ENCODE results near the gene L3MBTL4. TPM values are rescaled to one million over a fixed set of nuclear protein-coding genes. Genes with fewer than 3 reads are reported as not detected.

L3MBTL4 gene
- total RNA-seq, 2 experiments from 2014 or later: 0.19 to 0.47 TPM

GRCh38 chr18:6341709-6342108 lies 73.0 kb downstream of the L3MBTL4 start:
- no peak for ATAC-seq (ENCODE audit: poor library complexity)
- H3K9me3 Mint-ChIP-seq: peaks cover 12% of the 10 kb centered on the region
- no peaks in the 10 kb centered on the region for H3K27me3 Mint-ChIP-seq
- CTCF ChIA-PET: no interaction called here
- no peaks in the 10 kb centered on the region for H3K4me1 Mint-ChIP-seq (ENCODE audit: low read depth)
- no peaks in the 10 kb centered on the region for H3K36me3 Mint-ChIP-seq (ENCODE audit: low read depth)
- no peak overlapping the region for H3K27ac ChIP-seq (ENCODE audit: low read depth in 1 of 2, low read length in 2 of 2)
- H3K27me3 ChIP-seq (ENCODE audit: control insufficient read depth in 1 of 2, insufficient read depth in 2 of 2, low read length in 2 of 2): no peaks in the 10 kb centered on the region
- H3K4me3 ChIP-seq (ENCODE audit: low read length): no peak overlapping the region
- intact Hi-C loops (cut with DNase I, micrococcal nuclease): no loop called here
- no peaks in the 10 kb centered on the region for H3K4me1 ChIP-seq (ENCODE audit: insufficient read depth, low read length)
- no peak for TF ChIP-seq CTCF (IDR thresholded peaks at IDR 0.05)
- no peaks in the 10 kb centered on the region for H3K36me3 ChIP-seq (ENCODE audit: insufficient read depth, low read length)
- POLR2A ChIA-PET: no interaction called here
- H3K27ac Mint-ChIP-seq: no peak overlapping the region
- H3K4me3 Mint-ChIP-seq: no peak overlapping the region
- peaks cover 11 to 18% of the 10 kb centered on the region in 2 experiments for H3K9me3 ChIP-seq (ENCODE audit: control insufficient read depth in 1 of 2, insufficient read depth in 1 of 2, low read length in 2 of 2)
- no peak for DNase-seq

DNA sequence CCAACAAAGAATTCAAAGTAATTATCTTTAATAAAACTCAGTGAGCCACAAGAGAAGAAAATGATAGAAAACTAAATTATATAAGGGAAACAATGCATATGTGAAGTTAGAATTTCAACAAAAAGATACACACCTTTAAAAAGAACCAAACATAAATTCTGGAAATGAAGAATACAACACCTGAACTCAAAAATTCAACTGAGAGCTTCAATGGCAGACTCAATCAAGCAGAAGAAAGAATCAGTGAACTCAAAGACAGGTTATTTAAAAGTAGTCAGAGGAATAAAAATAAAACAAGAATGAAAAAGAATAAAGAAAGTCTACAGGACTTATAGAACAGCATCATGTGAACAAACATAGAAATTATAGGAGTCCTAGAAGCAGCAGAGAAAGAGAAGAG lies 73.4 kb downstream of the L3MBTL4 start:
- Mint-ChIP-seq H3K27ac (no peak overlapping the region), H3K4me3 (no peak overlapping the region), H3K36me3 (ENCODE audit: low read depth) (no peaks in the 10 kb centered on the region), H3K9me3 (peaks cover 12% of the 10 kb centered on the region), H3K27me3 (no peaks in the 10 kb centered on the region), H3K4me1 (ENCODE audit: low read depth) (no peaks in the 10 kb centered on the region)
- no peaks in the 10 kb centered on the region for H3K27me3 ChIP-seq (ENCODE audit: control insufficient read depth in 1 of 2, insufficient read depth in 2 of 2, low read length in 2 of 2)
- no peak overlapping the region for H3K27ac ChIP-seq (ENCODE audit: low read depth in 1 of 2, low read length in 2 of 2)
- TF ChIP-seq CTCF (IDR thresholded peaks at IDR 0.05): no peak
- ATAC-seq (ENCODE audit: poor library complexity) (no peak), DNase-seq (no peak)
- intact Hi-C loops (cut with DNase I, micrococcal nuclease): no loop called here
- H3K4me1 ChIP-seq (ENCODE audit: insufficient read depth, low read length): no peaks in the 10 kb centered on the region
- no peaks in the 10 kb centered on the region for H3K36me3 ChIP-seq (ENCODE audit: insufficient read depth, low read length)
- POLR2A ChIA-PET: no interaction called here
- H3K9me3 ChIP-seq (ENCODE audit: control insufficient read depth in 1 of 2, insufficient read depth in 1 of 2, low read length in 2 of 2): peaks cover 11 to 18% of the 10 kb centered on the region in 2 experiments
- CTCF ChIA-PET: no interaction called here
- no peak overlapping the region for H3K4me3 ChIP-seq (ENCODE audit: low read length)

DNA sequence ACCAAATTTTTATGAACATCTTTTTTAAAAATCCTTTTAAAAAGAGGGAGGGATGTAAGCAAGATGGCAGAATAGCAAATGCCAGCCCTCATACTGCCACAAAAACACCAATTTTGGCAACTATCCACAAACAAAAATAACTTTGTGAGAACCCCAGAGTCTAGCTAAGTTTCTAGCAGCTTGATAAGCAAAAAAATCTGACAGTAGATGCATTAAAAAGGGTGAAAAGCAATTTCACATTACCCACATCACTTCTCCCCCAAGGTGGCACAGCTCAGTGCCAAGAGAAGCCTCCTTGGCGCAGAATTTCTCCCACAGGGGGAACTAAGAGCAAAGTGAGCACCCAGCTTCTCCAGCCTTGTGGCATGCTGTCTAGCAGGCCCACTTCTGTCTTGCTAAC lies 74.6 kb downstream of the L3MBTL4 start:
- H3K4me1 Mint-ChIP-seq (ENCODE audit: low read depth): no peaks in the 10 kb centered on the region
- Histone ChIP-seq H3K9me3 (ENCODE audit: control insufficient read depth in 1 of 2, insufficient read depth in 1 of 2, low read length in 2 of 2) (peaks cover 11 to 18% of the 10 kb centered on the region in 2 experiments), H3K4me3 (ENCODE audit: low read length) (no peak overlapping the region), H3K36me3 (ENCODE audit: insufficient read depth, low read length) (no peaks in the 10 kb centered on the region), H3K4me1 (ENCODE audit: insufficient read depth, low read length) (no peaks in the 10 kb centered on the region), H3K27ac (ENCODE audit: low read depth in 1 of 2, low read length in 2 of 2) (no peak overlapping the region), H3K27me3 (ENCODE audit: control insufficient read depth in 1 of 2, insufficient read depth in 2 of 2, low read length in 2 of 2) (no peaks in the 10 kb centered on the region)
- no peaks in the 10 kb centered on the region for H3K27me3 Mint-ChIP-seq
- ChIA-PET CTCF (no interaction called here), POLR2A (no interaction called here)
- no peak for TF ChIP-seq CTCF (IDR thresholded peaks at IDR 0.05)
- intact Hi-C loops (cut with DNase I, micrococcal nuclease): no loop called here
- DNase-seq (no peak), ATAC-seq (ENCODE audit: poor library complexity) (no peak)
- no peak overlapping the region for H3K4me3 Mint-ChIP-seq
- H3K27ac Mint-ChIP-seq: no peak overlapping the region
- peaks cover 12% of the 10 kb centered on the region for H3K9me3 Mint-ChIP-seq
- no peaks in the 10 kb centered on the region for H3K36me3 Mint-ChIP-seq (ENCODE audit: low read depth)
